ENCODE data around the gene CDH4.

DNA sequence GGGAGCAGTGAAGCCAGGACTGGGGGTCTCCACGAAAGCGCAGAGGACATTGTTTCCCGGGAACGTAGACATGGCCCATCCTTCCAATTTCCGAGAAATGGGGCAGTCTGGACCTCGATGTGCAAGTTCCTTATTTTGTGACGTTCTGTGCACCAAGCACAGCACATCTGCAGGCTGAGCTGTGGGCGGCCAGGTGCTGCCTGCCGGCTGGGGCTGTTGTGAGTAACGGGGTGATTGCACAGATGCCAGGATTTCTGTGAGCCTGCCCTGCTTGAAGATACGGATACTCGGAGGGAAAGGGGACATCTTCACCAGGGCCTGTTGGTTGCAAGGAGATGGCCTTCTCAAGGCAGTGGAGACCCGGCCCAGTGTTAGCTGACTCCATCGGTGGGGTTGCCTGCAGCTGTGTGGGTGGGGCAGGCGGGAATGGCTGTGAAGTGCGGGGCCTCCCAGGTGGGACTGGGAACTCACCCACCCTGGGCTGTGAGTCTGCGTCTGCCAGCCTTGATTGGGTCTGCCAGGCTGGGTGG, 27.6 kb downstream of the CDH4 start:
- TF ChIP-seq, protein P1, sequence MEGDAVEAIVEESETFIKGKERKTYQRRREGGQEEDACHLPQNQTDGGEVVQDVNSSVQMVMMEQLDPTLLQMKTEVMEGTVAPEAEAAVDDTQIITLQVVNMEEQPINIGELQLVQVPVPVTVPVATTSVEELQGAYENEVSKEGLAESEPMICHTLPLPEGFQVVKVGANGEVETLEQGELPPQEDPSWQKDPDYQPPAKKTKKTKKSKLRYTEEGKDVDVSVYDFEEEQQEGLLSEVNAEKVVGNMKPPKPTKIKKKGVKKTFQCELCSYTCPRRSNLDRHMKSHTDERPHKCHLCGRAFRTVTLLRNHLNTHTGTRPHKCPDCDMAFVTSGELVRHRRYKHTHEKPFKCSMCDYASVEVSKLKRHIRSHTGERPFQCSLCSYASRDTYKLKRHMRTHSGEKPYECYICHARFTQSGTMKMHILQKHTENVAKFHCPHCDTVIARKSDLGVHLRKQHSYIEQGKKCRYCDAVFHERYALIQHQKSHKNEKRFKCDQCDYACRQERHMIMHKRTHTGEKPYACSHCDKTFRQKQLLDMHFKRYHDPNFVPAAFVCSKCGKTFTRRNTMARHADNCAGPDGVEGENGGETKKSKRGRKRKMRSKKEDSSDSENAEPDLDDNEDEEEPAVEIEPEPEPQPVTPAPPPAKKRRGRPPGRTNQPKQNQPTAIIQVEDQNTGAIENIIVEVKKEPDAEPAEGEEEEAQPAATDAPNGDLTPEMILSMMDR (IDR thresholded peaks at IDR 0.05) = no peak
- TF ChIP-seq POLR2A (IDR thresholded peaks at IDR 0.05) = no peak
